Upper lobe of left lung (tissue), 6 donors: ENCODE data around the gene SYN1. TPM values are rescaled to one million over a fixed set of nuclear protein-coding genes. Genes with fewer than 3 reads are reported as not detected.

Experiments
- ATAC-seq, 2 donors: fragments of 200-7000 bp; cut with Tn5 transposase; one replicate each; pipeline ENCODE4 v1.9.1; 2022; ENCODE audit warnings: mild to moderate bottlenecking in 2 of 2, moderate library complexity in 2 of 2; ENCODE audit not compliant: low FRiP score in 2 of 2
- DNase-seq, 2 donors: peaks; one replicate each; pipeline ENCODE4 v3.0.0-alpha.2; 2019 to 2020
- H3K27ac ChIP-seq, 4 donors: fragments of 200-600 bp; sonication (generic); one replicate each; pipeline ENCODE4 v1.5.1; 2016 to 2019
- H3K27me3 ChIP-seq, 4 donors: fragments of 200-600 bp; sonication (generic); one replicate each; pipeline ENCODE4 v1.5.1; 2017 to 2019
- H3K36me3 ChIP-seq, 4 donors: fragments of 200-600 bp; sonication (generic); one replicate each; pipeline ENCODE4 v1.5.1; 2016 to 2019
- H3K4me1 ChIP-seq, 4 donors: fragments of 200-600 bp; sonication (generic); one replicate each; pipeline ENCODE4 v1.5.1; 2018 to 2019
- H3K4me3 ChIP-seq, 4 donors: fragments of 200-600 bp; sonication (generic); one replicate each; pipeline ENCODE4 v1.5.1; 2017 to 2019; ENCODE audit warnings: mild to moderate bottlenecking in 2 of 4, moderate library complexity in 1 of 4
- H3K9me3 ChIP-seq, 4 donors: fragments of 200-600 bp; sonication (generic); one replicate each; pipeline ENCODE4 v1.5.1; 2018 to 2019
- EP300 ChIP-seq, 4 donors: sonication (generic); formaldehyde crosslinking; IDR thresholded peaks; one replicate each; pipeline ENCODE4 v1.5.1; 2017; ENCODE audit warnings: antibody characterized with exemption in 4 of 4, control low read depth in 2 of 4
- POLR2A ChIP-seq, 4 donors: fragments of 450-650 bp; IDR thresholded peaks; one replicate each; pipeline ENCODE4 v1.5.1; 2016 to 2017; ENCODE audit warnings: antibody characterized with exemption in 4 of 4, mild to moderate bottlenecking in 2 of 4
- POLR2AphosphoS5 ChIP-seq, 2 donors: sonication (generic); formaldehyde crosslinking; IDR thresholded peaks; one replicate each; pipeline ENCODE4 v1.5.1; 2017; ENCODE audit warnings: antibody characterized with exemption in 2 of 2
- WGBS, 2 donors: methylation state at CpG; one replicate each; pipeline ENCODE4 v1.1.5; 2017 to 2018; 5-methylcytosine and 5-hydroxymethylcytosine counted together
- total RNA-seq, 6 donors: library from RNA; depleted of rRNA in 4 of 6; stranded (reverse); fragments of >200 nt in 4 of 6; gene quantifications; one replicate each; pipeline versions ENCODE4 v1.1.0 to v1.2.1, GENCODE V29; 2016 to 2021
- TF ChIP-seq, protein P1 (sequence below), 6 experiments: fragments of 450-650 bp in 4 of 6; fragments of 200-600 bp in 2 of 6; sonication (generic) in 2 of 6; IDR thresholded peaks; one replicate each; pipeline ENCODE4 v1.5.1; 2016 to 2019; ENCODE audit warnings: antibody characterized with exemption in 6 of 6
- donor health status: DM: no; HTN: no; CAD: no; lungs with moderate emphysema.
- donor health status: DM: no; HTN: yes; CAD: no; lungs with severe emphysema.

SYN1 gene
- total RNA-seq, 6 donors from 2014 or later: 0.20 to 11.5 (median 0.56) TPM

- no peak overlapping the region for H3K4me3 ChIP-seq
- no peaks in the 10 kb centered on the region for H3K27me3 ChIP-seq
- 87 to 93% methylated on average over 5 of the region's 5 CpGs for WGBS, 2 donors
- peaks cover 0 to 5% (median 2%) of the 10 kb centered on the region in 4 donors for H3K4me1 ChIP-seq
- DNase-seq: no peak
- TF ChIP-seq, protein P1, sequence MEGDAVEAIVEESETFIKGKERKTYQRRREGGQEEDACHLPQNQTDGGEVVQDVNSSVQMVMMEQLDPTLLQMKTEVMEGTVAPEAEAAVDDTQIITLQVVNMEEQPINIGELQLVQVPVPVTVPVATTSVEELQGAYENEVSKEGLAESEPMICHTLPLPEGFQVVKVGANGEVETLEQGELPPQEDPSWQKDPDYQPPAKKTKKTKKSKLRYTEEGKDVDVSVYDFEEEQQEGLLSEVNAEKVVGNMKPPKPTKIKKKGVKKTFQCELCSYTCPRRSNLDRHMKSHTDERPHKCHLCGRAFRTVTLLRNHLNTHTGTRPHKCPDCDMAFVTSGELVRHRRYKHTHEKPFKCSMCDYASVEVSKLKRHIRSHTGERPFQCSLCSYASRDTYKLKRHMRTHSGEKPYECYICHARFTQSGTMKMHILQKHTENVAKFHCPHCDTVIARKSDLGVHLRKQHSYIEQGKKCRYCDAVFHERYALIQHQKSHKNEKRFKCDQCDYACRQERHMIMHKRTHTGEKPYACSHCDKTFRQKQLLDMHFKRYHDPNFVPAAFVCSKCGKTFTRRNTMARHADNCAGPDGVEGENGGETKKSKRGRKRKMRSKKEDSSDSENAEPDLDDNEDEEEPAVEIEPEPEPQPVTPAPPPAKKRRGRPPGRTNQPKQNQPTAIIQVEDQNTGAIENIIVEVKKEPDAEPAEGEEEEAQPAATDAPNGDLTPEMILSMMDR (IDR thresholded peaks at IDR 0.05): no peak
- TF ChIP-seq EP300 (IDR thresholded peaks at IDR 0.05): no peak
- TF ChIP-seq POLR2AphosphoS5 (IDR thresholded peaks at IDR 0.05): no peak
- no peak for TF ChIP-seq POLR2A (IDR thresholded peaks at IDR 0.05)
- no peaks in the 10 kb centered on the region for H3K36me3 ChIP-seq
- H3K9me3 ChIP-seq: no peaks in the 10 kb centered on the region
- ATAC-seq: no peak
- H3K27ac ChIP-seq: no peak overlapping the region
Measured at GRCh38 chrX:47543496-47543895, 76.2 kb downstream of the SYN1 start.

GRCh38 chrX:47540754-47541538, 78.7 kb downstream of the SYN1 start:
- WGBS, 2 donors: 18 to 36% methylated on average over 11 to 15 of the region's 15 CpGs
- Histone ChIP-seq H3K9me3 (no peaks in the 10 kb centered on the region), H3K27ac (peak overlapping the region; percentile 24 to 74 (median 65)), H3K4me1 (peaks cover 0 to 5% (median 2%) of the 10 kb centered on the region in 4 donors), H3K27me3 (no peaks in the 10 kb centered on the region), H3K4me3 (no peak overlapping the region), H3K36me3 (no peaks in the 10 kb centered on the region)
- ATAC-seq (peak; percentile 95 to 99), DNase-seq (peak in 1 of 2 donors; percentile 83)
- peak in 1 of 4 donors; percentile 62 for TF ChIP-seq EP300 (IDR thresholded peaks at IDR 0.05)
- TF ChIP-seq, protein P1 (IDR thresholded peaks at IDR 0.05): peak; percentile 37 to 63 (median 48)
- TF ChIP-seq POLR2A (IDR thresholded peaks at IDR 0.05): no peak
- peak in 1 of 2 donors; percentile 64 for TF ChIP-seq POLR2AphosphoS5 (IDR thresholded peaks at IDR 0.05)

DNA sequence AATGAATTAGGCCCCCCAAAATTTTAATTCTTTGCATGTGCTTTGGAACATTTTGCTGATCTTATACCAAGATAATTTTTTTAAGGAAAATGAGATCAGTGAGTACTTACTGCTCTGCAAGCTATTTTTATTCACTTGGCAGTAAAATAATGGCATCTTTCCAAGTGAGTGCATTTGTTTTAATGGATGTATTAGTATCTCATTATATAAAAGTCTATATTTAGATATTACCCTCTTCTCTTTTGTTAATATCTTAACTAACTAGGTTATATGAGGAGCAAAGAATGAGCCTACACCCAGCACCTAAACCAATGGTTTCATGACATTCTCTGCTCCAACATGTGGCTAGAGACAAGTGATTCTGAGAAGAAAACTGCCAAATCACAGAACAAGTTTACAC, 79.8 kb downstream of the SYN1 start:
- no peak for TF ChIP-seq POLR2A (IDR thresholded peaks at IDR 0.05)
- TF ChIP-seq EP300 (IDR thresholded peaks at IDR 0.05): no peak
- TF ChIP-seq, protein P1 (IDR thresholded peaks at IDR 0.05): no peak
- TF ChIP-seq POLR2AphosphoS5 (IDR thresholded peaks at IDR 0.05): no peak
- Histone ChIP-seq H3K4me3 (no peak overlapping the region), H3K27me3 (no peaks in the 10 kb centered on the region), H3K9me3 (no peaks in the 10 kb centered on the region), H3K27ac (peak overlapping the region in 2 of 4 donors; percentile 61 to 74), H3K36me3 (no peaks in the 10 kb centered on the region), H3K4me1 (peaks cover 0 to 5% (median 2%) of the 10 kb centered on the region in 4 donors)
- ATAC-seq (no peak), DNase-seq (no peak)

- Histone ChIP-seq H3K27ac (no peak overlapping the region), H3K9me3 (no peaks in the 10 kb centered on the region), H3K4me3 (no peak overlapping the region), H3K27me3 (no peaks in the 10 kb centered on the region), H3K36me3 (no peaks in the 10 kb centered on the region), H3K4me1 (no peaks in the 10 kb centered on the region)
- TF ChIP-seq, protein P1 (IDR thresholded peaks at IDR 0.05): no peak
- TF ChIP-seq POLR2A (IDR thresholded peaks at IDR 0.05) (no peak), EP300 (IDR thresholded peaks at IDR 0.05) (no peak), POLR2AphosphoS5 (IDR thresholded peaks at IDR 0.05) (no peak)
- ATAC-seq (no peak), DNase-seq (no peak)
- WGBS, 2 donors: 85 to 88% methylated on average over 1 to 6 of the region's 6 CpGs
Measured at GRCh38 chrX:47530049-47530448, 89.6 kb downstream of the SYN1 start.

DNA sequence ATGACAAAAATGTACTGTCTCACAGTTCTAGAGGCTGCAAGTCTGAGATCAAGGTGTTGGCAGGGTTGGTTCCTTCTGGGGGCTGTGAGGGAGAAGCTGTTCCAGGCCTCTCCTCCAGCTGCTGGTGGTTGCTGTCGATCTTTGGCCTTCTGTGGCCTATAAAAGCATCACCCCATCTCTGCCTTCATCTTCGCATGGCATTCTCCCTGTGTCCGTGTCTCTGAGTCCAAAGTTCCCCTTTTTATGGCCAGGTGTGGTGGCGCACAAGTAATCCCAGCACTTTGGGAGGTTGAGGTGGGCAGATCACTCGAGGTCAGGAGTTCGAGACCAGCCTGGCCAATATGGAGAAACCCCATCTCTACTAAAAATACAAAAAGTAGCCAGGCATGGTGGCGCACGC, 90.1 kb downstream of the SYN1 start:
- Histone ChIP-seq H3K36me3 (no peaks in the 10 kb centered on the region), H3K27me3 (no peaks in the 10 kb centered on the region), H3K4me1 (no peaks in the 10 kb centered on the region), H3K27ac (no peak overlapping the region), H3K4me3 (no peak overlapping the region), H3K9me3 (no peaks in the 10 kb centered on the region)
- TF ChIP-seq POLR2A (IDR thresholded peaks at IDR 0.05): no peak
- no peak for TF ChIP-seq EP300 (IDR thresholded peaks at IDR 0.05)
- no peak for TF ChIP-seq POLR2AphosphoS5 (IDR thresholded peaks at IDR 0.05)
- TF ChIP-seq, protein P1 (IDR thresholded peaks at IDR 0.05): no peak
- 81 to 92% methylated on average over 6 to 8 of the region's 8 CpGs for WGBS, 2 donors
- ATAC-seq (no peak), DNase-seq (no peak)
